CD4-positive, alpha-beta T cell treated with Interleukin-1 beta for 1 hour (primary cell): ENCODE measurements around the gene PPP1R14B.

Experiments
- DNase-seq, 2 donors: peaks; one replicate each; pipeline ENCODE4 v3.0.0-alpha.2; 2020 to 2022

PPP1R14B gene

GRCh38 chr11:64208086-64208795, 38.5 kb downstream of the PPP1R14B start:
- no peak for DNase-seq

GRCh38 chr11:64207256-64208085, 39.3 kb downstream of the PPP1R14B start:
- peak; percentile 77 to 82 for DNase-seq

- DNase-seq, result peak; percentile 76
These were observed 40.1 kb downstream of the PPP1R14B start, which contains the start of gene FERMT3 for GRCh38 chr11:64206457-64207255. Gene FERMT3, plus strand, starts transcription at chr11:64206721. Its CDS starts 644 bp downstream, at chr11:64207365.

GRCh38 chr11:64204464-64204989, 42.2 kb downstream of the PPP1R14B start:
- DNase-seq, result peak; percentile 87 to 89

GRCh38 chr11:64204080-64204440, 42.7 kb downstream of the PPP1R14B start:
- DNase-seq, result no peak

- DNase-seq, result no peak
These were observed 43.2 kb downstream of the PPP1R14B start for GRCh38 chr11:64203421-64204079.

- no peak for DNase-seq
These were observed 43.8 kb downstream of the PPP1R14B start for GRCh38 chr11:64202992-64203391.

GRCh38 chr11:64201543-64201942, 45.2 kb downstream of the PPP1R14B start:
- DNase-seq, result no peak

- no peak for DNase-seq
These were observed 48.2 kb downstream of the PPP1R14B start for GRCh38 chr11:64198511-64198910.

GRCh38 chr11:64196626-64197025, 50.1 kb downstream of the PPP1R14B start:
- DNase-seq, result no peak
